Adrenal gland (tissue), 5 donors: Measurements from ENCODE around the gene ORM2.

Experiments
- POLR2A ChIP-seq, 2 donors: fragments of 450-650 bp; IDR thresholded peaks; one replicate each; pipeline ENCODE4 v1.6.1; 2017; ENCODE audit warnings: antibody characterized with exemption in 2 of 2, mild to moderate bottlenecking in 2 of 2, moderate library complexity in 1 of 2
- TF ChIP-seq, protein P1 (sequence below), 6 experiments: fragments of 450-650 bp in 4 of 6; fragments of 200-600 bp in 2 of 6; sonication (generic) in 1 of 6; IDR thresholded peaks; 1 replicate in 5 of 6; 2 replicates in 1 of 6; pipeline versions ENCODE4 v1.5.1 to v1.8.0; 2016 to 2021; ENCODE audit warnings: antibody characterized with exemption in 6 of 6, mild to moderate bottlenecking in 2 of 6, moderate library complexity in 1 of 6
- donor health status: DM: no; HTN: no; CAD: no.

DNA sequence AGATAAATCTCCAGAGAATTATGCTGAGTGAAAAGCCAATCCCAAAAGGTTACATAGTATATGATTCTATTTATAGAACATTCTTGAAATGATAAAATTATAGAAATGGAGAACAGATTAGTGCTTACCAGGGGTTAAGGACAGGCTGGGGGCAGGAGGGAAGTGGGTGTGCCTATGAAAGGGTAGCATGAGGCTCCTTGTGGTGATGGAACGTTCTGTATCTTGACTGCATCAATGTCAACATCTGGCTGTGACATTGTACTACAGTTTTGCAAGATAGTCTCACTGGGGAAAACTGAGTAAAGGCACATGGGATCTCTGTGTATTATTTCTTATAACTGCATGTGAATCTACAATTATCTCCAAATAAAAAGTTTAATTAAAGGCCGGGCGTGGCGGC lies 22.3 kb downstream of the ORM2 start:
- TF ChIP-seq POLR2A (IDR thresholded peaks at IDR 0.05) = no peak
- TF ChIP-seq, protein P1, sequence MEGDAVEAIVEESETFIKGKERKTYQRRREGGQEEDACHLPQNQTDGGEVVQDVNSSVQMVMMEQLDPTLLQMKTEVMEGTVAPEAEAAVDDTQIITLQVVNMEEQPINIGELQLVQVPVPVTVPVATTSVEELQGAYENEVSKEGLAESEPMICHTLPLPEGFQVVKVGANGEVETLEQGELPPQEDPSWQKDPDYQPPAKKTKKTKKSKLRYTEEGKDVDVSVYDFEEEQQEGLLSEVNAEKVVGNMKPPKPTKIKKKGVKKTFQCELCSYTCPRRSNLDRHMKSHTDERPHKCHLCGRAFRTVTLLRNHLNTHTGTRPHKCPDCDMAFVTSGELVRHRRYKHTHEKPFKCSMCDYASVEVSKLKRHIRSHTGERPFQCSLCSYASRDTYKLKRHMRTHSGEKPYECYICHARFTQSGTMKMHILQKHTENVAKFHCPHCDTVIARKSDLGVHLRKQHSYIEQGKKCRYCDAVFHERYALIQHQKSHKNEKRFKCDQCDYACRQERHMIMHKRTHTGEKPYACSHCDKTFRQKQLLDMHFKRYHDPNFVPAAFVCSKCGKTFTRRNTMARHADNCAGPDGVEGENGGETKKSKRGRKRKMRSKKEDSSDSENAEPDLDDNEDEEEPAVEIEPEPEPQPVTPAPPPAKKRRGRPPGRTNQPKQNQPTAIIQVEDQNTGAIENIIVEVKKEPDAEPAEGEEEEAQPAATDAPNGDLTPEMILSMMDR (IDR thresholded peaks at IDR 0.05) = no peak
